HUES48 (cell line): Measurements from ENCODE around the gene RAD51B.

ENCODE experiments used
- H3K27ac ChIP-seq: one replicate; pipeline ENCODE4 v1.7.0; 2013; ENCODE audit warnings: low read depth, low read length, inconsistent platforms
- H3K27me3 ChIP-seq: 2 replicates; pipeline ENCODE4 v1.6.1; 2013; ENCODE audit warnings: mild to moderate bottlenecking, low read length; ENCODE audit not compliant: control insufficient read depth, insufficient read depth
- H3K36me3 ChIP-seq: 2 replicates; pipeline ENCODE4 v1.6.1; 2013; ENCODE audit warnings: low read length; ENCODE audit not compliant: control insufficient read depth, insufficient read depth
- H3K4me1 ChIP-seq: 2 replicates; pipeline ENCODE4 v1.6.1; 2013; ENCODE audit warnings: mild to moderate bottlenecking, low read length; ENCODE audit not compliant: control insufficient read depth, insufficient read depth
- H3K4me3 ChIP-seq: 2 replicates; pipeline ENCODE4 v1.5.1; 2013; ENCODE audit warnings: mild to moderate bottlenecking, low read depth, low read length
- H3K9ac ChIP-seq: 2 replicates; pipeline ENCODE4 v1.6.1; 2013; ENCODE audit warnings: mild to moderate bottlenecking, low read depth, low read length, moderate library complexity
- H3K9me3 ChIP-seq: 2 replicates; pipeline ENCODE4 v1.6.1; 2013; ENCODE audit warnings: low read length; ENCODE audit not compliant: control insufficient read depth, insufficient read depth

Gene RAD51B

GRCh38 chr14:68602507-68602906 is 782.9 kb downstream of the RAD51B start:
- Histone ChIP-seq H3K27me3 (no peaks in the 10 kb centered on the region), H3K9me3 (no peaks in the 10 kb centered on the region), H3K4me1 (peaks cover 9% of the 10 kb centered on the region), H3K36me3 (no peaks in the 10 kb centered on the region), H3K4me3 (no peak overlapping the region), H3K9ac (no peak overlapping the region), H3K27ac (no peak overlapping the region)

- no peak overlapping the region for H3K27ac ChIP-seq
- no peaks in the 10 kb centered on the region for H3K9me3 ChIP-seq
- H3K4me1 ChIP-seq, result peaks cover 15% of the 10 kb centered on the region
- no peak overlapping the region for H3K4me3 ChIP-seq
- H3K9ac ChIP-seq, result no peak overlapping the region
- H3K27me3 ChIP-seq, result no peaks in the 10 kb centered on the region
- no peaks in the 10 kb centered on the region for H3K36me3 ChIP-seq
These were observed 784.2 kb downstream of the RAD51B start for GRCh38 chr14:68603533-68604360.

GRCh38 chr14:68604361-68604730 is 784.8 kb downstream of the RAD51B start:
- no peaks in the 10 kb centered on the region for H3K36me3 ChIP-seq
- H3K27ac ChIP-seq, result no peak overlapping the region
- no peaks in the 10 kb centered on the region for H3K9me3 ChIP-seq
- no peak overlapping the region for H3K9ac ChIP-seq
- H3K4me1 ChIP-seq, result peaks cover 15% of the 10 kb centered on the region
- no peak overlapping the region for H3K4me3 ChIP-seq
- H3K27me3 ChIP-seq, result no peaks in the 10 kb centered on the region

- no peak overlapping the region for H3K27ac ChIP-seq
- no peak overlapping the region for H3K9ac ChIP-seq
- H3K4me1 ChIP-seq, result peaks cover 15% of the 10 kb centered on the region
- no peaks in the 10 kb centered on the region for H3K36me3 ChIP-seq
- H3K4me3 ChIP-seq, result no peak overlapping the region
- H3K9me3 ChIP-seq, result no peaks in the 10 kb centered on the region
- H3K27me3 ChIP-seq, result no peaks in the 10 kb centered on the region
These were observed 785.2 kb downstream of the RAD51B start for GRCh38 chr14:68604822-68605221.

- H3K4me3 ChIP-seq, result no peak overlapping the region
- no peaks in the 10 kb centered on the region for H3K9me3 ChIP-seq
- no peaks in the 10 kb centered on the region for H3K27me3 ChIP-seq
- no peaks in the 10 kb centered on the region for H3K36me3 ChIP-seq
- no peak overlapping the region for H3K27ac ChIP-seq
- H3K4me1 ChIP-seq, result peaks cover 15% of the 10 kb centered on the region
- H3K9ac ChIP-seq, result no peak overlapping the region
These were observed 786.6 kb downstream of the RAD51B start for GRCh38 chr14:68606176-68606575.

- peaks cover 15% of the 10 kb centered on the region for H3K4me1 ChIP-seq
- H3K4me3 ChIP-seq, result no peak overlapping the region
These were observed 787.1 kb downstream of the RAD51B start for GRCh38 chr14:68606644-68607043.

GRCh38 chr14:68607081-68607866 is 787.7 kb downstream of the RAD51B start:
- Histone ChIP-seq H3K9ac (no peak overlapping the region), H3K27me3 (no peaks in the 10 kb centered on the region), H3K9me3 (no peaks in the 10 kb centered on the region), H3K4me1 (peaks cover 15% of the 10 kb centered on the region), H3K4me3 (no peak overlapping the region), H3K36me3 (no peaks in the 10 kb centered on the region), H3K27ac (no peak overlapping the region)

More at GRCh38 chr14:68606644-68607043, 787.1 kb downstream of the RAD51B start:
- H3K36me3 ChIP-seq, result no peaks in the 10 kb centered on the region
- H3K9ac ChIP-seq, result no peak overlapping the region
- no peak overlapping the region for H3K27ac ChIP-seq
- H3K9me3 ChIP-seq, result no peaks in the 10 kb centered on the region
- H3K27me3 ChIP-seq, result no peaks in the 10 kb centered on the region

GRCh38 chr14:68607867-68608573 is 788.4 kb downstream of the RAD51B start:
- Histone ChIP-seq H3K27ac (no peak overlapping the region), H3K36me3 (no peaks in the 10 kb centered on the region), H3K4me3 (no peak overlapping the region), H3K9ac (no peak overlapping the region), H3K27me3 (no peaks in the 10 kb centered on the region), H3K9me3 (no peaks in the 10 kb centered on the region), H3K4me1 (peaks cover 15% of the 10 kb centered on the region)

- Histone ChIP-seq H3K9me3 (no peaks in the 10 kb centered on the region), H3K9ac (no peak overlapping the region), H3K27me3 (no peaks in the 10 kb centered on the region), H3K4me1 (peaks cover 15% of the 10 kb centered on the region), H3K36me3 (no peaks in the 10 kb centered on the region), H3K27ac (no peak overlapping the region), H3K4me3 (no peak overlapping the region)
These were observed 789.0 kb downstream of the RAD51B start for GRCh38 chr14:68608574-68608962.

- H3K4me3 ChIP-seq, result no peak overlapping the region
- H3K36me3 ChIP-seq, result no peaks in the 10 kb centered on the region
- H3K27ac ChIP-seq, result no peak overlapping the region
- H3K9ac ChIP-seq, result no peak overlapping the region
- no peaks in the 10 kb centered on the region for H3K27me3 ChIP-seq
- H3K9me3 ChIP-seq, result no peaks in the 10 kb centered on the region
- peaks cover 15% of the 10 kb centered on the region for H3K4me1 ChIP-seq
These were observed 789.4 kb downstream of the RAD51B start for GRCh38 chr14:68609012-68609411.
